Measurements from ENCODE around the gene VPS37C. TPM values are rescaled to one million over a fixed set of nuclear protein-coding genes. Genes with fewer than 3 reads are reported as not detected.
"Not testable (repeated sequence)": the region's sequence is repeated elsewhere in the genome, so short reads cannot be mapped to it uniquely, and the experiment has no call there.

The VPS37C gene
- total RNA-seq, 1 experiment from 2014 or later, result 36.3 TPM

DNA sequence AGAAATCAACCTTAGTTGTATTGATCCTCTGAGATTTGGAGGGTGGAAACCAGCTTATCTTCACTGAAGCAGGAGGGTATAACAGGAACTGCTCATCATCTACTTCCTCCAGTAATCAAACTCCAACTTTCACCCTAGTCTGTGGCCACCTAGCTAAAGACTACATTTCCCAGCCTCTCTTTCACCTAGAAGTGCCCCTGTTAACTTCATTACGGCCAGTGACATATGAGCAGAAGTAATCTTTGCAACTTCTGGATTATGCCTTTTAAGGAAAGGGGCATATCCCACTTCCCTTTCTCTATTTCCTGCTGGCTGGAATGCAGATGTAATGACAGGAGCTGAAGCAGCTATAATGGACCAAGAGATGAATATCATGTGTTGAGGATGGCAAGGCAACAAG lies 7.6 kb upstream of the VPS37C start:
- peak in 1 of 2 experiments; percentile 3 for DNase-seq
- TF ChIP-seq CTCF (IDR thresholded peaks at IDR 0.05; ENCODE audit: insufficient read depth in 1 of 2, low read depth in 1 of 2, low read length in 1 of 2, severe bottlenecking in 1 of 2, unreplicated experiment in 1 of 2), result no peak
- peaks cover 24% of the 10 kb centered on the region for H3K4me1 ChIP-seq
- Mint-ChIP-seq H3K36me3 (ENCODE audit: insufficient read depth, unreplicated experiment) (no peaks in the 10 kb centered on the region), H3K9me3 (ENCODE audit: unreplicated experiment) (peaks cover 13% of the 10 kb centered on the region), H3K4me3 (ENCODE audit: unreplicated experiment) (no peak overlapping the region), H3K4me1 (ENCODE audit: low read depth, unreplicated experiment) (peaks cover 24% of the 10 kb centered on the region), H3K27me3 (ENCODE audit: insufficient read depth, unreplicated experiment) (no peaks in the 10 kb centered on the region), H3K27ac (ENCODE audit: unreplicated experiment) (no peak overlapping the region)
- BruUV-seq (replicated peaks), result no TSS peak
- CTCF ChIA-PET, result no interaction called here
- peaks cover 4% of the 10 kb centered on the region; the same call in 1 of the 2 replicates for H3K9me3 ChIP-seq
- H3K36me3 ChIP-seq (ENCODE audit: control insufficient read depth, insufficient read depth, low read length), result no peaks in the 10 kb centered on the region
- POLR2A ChIA-PET, result interaction anchor here (0.8 kb wide), 1 partner anchor 255 kb away, joined by 3 read pairs; the partner anchor contains the start of gene TMEM109
- intact Hi-C loops (cut with micrococcal nuclease; ENCODE audit: unreplicated experiment), result no loop called here
- no peaks in the 10 kb centered on the region for H3K27me3 ChIP-seq (replicated peaks; ENCODE audit: control insufficient read depth, insufficient read depth, low read length)
- H3K4me3 ChIP-seq (ENCODE audit: low read depth, low read length), result no peak overlapping the region

DNA sequence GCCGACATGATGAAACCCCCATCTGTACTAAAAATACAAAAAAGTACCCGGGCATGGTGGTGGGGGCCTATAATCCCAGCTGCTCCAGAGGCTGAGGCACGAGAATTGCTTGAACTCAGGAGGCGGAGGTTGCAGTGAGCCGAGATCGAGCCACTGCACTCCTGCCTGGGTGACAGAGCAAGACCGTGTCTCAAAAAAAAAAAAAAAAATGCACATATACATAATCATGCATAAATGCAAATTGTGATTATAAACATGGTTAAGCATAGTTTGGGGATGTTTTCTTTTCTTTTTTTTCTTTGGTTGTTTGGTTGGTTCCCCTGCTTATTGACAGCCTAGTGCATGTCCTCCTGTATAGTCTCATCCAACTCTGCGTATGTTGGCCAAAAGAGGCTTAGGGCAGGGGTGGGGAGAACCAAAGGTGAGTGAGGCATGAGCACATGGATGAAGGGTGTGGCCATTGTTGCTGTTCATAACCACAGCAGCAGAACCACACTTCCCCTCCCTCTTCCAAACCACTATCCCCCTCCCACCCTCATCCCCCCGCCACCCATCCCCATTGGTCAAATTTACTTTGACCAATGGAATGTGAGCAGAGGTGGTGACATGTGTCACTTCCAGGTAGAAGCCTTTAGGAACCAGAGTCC lies 6.9 kb upstream of the VPS37C start:
- CTCF ChIA-PET, result no interaction called here
- H3K27me3 Mint-ChIP-seq (ENCODE audit: insufficient read depth, unreplicated experiment), result no peaks in the 10 kb centered on the region
- DNase-seq, result peak in 1 of 2 experiments; percentile 9
- H3K9me3 ChIP-seq, result peaks cover 4% of the 10 kb centered on the region; the same call in 1 of the 2 replicates
- no peaks in the 10 kb centered on the region for H3K36me3 Mint-ChIP-seq (ENCODE audit: insufficient read depth, unreplicated experiment)
- H3K36me3 ChIP-seq (ENCODE audit: control insufficient read depth, insufficient read depth, low read length), result no peaks in the 10 kb centered on the region
- H3K27ac Mint-ChIP-seq (ENCODE audit: unreplicated experiment), result no peak overlapping the region
- BruUV-seq (replicated peaks), result no TSS peak
- no peaks in the 10 kb centered on the region for H3K27me3 ChIP-seq (replicated peaks; ENCODE audit: control insufficient read depth, insufficient read depth, low read length)
- intact Hi-C loops (cut with micrococcal nuclease; ENCODE audit: unreplicated experiment), result no loop called here
- H3K4me3 Mint-ChIP-seq (ENCODE audit: unreplicated experiment), result no peak overlapping the region
- POLR2A ChIA-PET, result interaction anchor here (0.8 kb wide), 1 partner anchor 254 kb away, joined by 3 read pairs; the partner anchor contains the start of gene TMEM109
- H3K9me3 Mint-ChIP-seq (ENCODE audit: unreplicated experiment), result peaks cover 13% of the 10 kb centered on the region
- H3K4me3 ChIP-seq (ENCODE audit: low read depth, low read length), result no peak overlapping the region
- H3K4me1 Mint-ChIP-seq (ENCODE audit: low read depth, unreplicated experiment), result peaks cover 26% of the 10 kb centered on the region
- H3K4me1 ChIP-seq, result peaks cover 28% of the 10 kb centered on the region
- no peak for TF ChIP-seq CTCF (IDR thresholded peaks at IDR 0.05; ENCODE audit: insufficient read depth in 1 of 2, low read depth in 1 of 2, low read length in 1 of 2, severe bottlenecking in 1 of 2, unreplicated experiment in 1 of 2)

GRCh38 chr11:61166331-61166730 lies 5.1 kb upstream of the VPS37C start:
- POLR2A ChIA-PET; intact Hi-C loops (cut with micrococcal nuclease; ENCODE audit: unreplicated experiment); H3K27me3 ChIP-seq (replicated peaks; ENCODE audit: control insufficient read depth, insufficient read depth, low read length); H3K9me3 Mint-ChIP-seq (ENCODE audit: unreplicated experiment); H3K4me3 ChIP-seq (ENCODE audit: low read depth, low read length); H3K9me3 ChIP-seq; BruUV-seq (replicated peaks); H3K27me3 Mint-ChIP-seq (ENCODE audit: insufficient read depth, unreplicated experiment); H3K36me3 ChIP-seq (ENCODE audit: control insufficient read depth, insufficient read depth, low read length); H3K4me3 Mint-ChIP-seq (ENCODE audit: unreplicated experiment); H3K27ac Mint-ChIP-seq (ENCODE audit: unreplicated experiment); CTCF ChIA-PET: not testable (repeated sequence)
- Mint-ChIP-seq H3K36me3 (ENCODE audit: insufficient read depth, unreplicated experiment) (peaks cover 10% of the 10 kb centered on the region), H3K4me1 (ENCODE audit: low read depth, unreplicated experiment) (peaks cover 31% of the 10 kb centered on the region)
- H3K4me1 ChIP-seq, result peaks cover 39% of the 10 kb centered on the region
- peak in 1 of 2 experiments; percentile 25 for DNase-seq

DNA sequence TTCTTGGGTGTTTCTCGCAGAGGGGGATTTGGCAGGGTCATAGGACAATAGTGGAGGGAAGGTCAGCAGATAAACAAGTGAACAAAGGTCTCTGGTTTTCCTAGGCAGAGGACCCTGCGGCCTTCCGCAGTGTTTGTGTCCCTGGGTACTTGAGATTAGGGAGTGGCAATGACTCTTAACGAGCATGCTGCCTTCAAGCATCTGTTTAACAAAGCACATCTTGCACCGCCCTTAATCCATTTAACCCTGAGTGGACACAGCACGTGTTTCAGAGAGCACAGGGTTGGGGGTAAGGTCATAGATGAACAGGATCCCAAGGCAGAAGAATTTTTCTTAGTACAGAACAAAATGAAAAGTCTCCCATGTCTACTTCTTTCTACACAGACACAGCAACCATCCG lies 4.6 kb upstream of the VPS37C start:
- Mint-ChIP-seq H3K4me3 (ENCODE audit: unreplicated experiment) (peak overlapping the region; percentile 65), H3K4me1 (ENCODE audit: low read depth, unreplicated experiment) (peaks cover 31% of the 10 kb centered on the region), H3K36me3 (ENCODE audit: insufficient read depth, unreplicated experiment) (peaks cover 12% of the 10 kb centered on the region), H3K27ac (ENCODE audit: unreplicated experiment) (peak overlapping the region; percentile 89)
- DNase-seq; POLR2A ChIA-PET; H3K36me3 ChIP-seq (ENCODE audit: control insufficient read depth, insufficient read depth, low read length); BruUV-seq (replicated peaks); H3K27me3 ChIP-seq (replicated peaks; ENCODE audit: control insufficient read depth, insufficient read depth, low read length); H3K4me3 ChIP-seq (ENCODE audit: low read depth, low read length); CTCF ChIA-PET; H3K9me3 Mint-ChIP-seq (ENCODE audit: unreplicated experiment); H3K9me3 ChIP-seq; H3K27me3 Mint-ChIP-seq (ENCODE audit: insufficient read depth, unreplicated experiment): not testable (repeated sequence)
- intact Hi-C loops (cut with micrococcal nuclease; ENCODE audit: unreplicated experiment), result loop anchor here (2.0 kb wide), 1 partner anchor 35 kb away; no protein-coding TSS in a partner anchor
- H3K4me1 ChIP-seq, result peaks cover 39% of the 10 kb centered on the region
